ENCODE results near the gene CD34. TPM values are rescaled to one million over a fixed set of nuclear protein-coding genes. Genes with fewer than 3 reads are reported as not detected.

CD34 gene
- total RNA-seq, 1 donor from 2014 or later: not detected

DNA sequence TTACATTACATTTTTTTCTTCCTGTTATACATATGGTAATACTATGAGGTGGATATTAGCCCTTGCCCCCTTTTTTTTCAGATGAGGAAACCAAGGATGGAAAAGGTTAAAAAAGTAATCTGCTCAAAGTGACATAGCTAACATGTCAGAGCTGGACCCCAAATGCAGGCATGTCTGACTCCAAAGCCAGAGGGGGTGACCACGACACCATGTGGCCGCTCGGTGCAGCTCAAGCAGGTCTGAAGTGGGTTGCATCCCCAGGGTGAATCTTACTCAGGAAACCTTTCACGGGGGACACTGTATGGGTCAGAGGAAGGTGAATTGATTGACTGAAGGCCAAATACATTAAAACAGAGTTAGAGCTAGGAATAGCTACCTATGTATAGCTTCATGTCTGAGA, 34.8 kb downstream of the CD34 start:
- DNase-seq (ENCODE audit: extremely low spot score, unreplicated experiment): no peak
- H3K27me3 Mint-ChIP-seq (ENCODE audit: unreplicated experiment): peaks cover 20% of the 10 kb centered on the region
- H3K9me3 Mint-ChIP-seq (ENCODE audit: unreplicated experiment): no peaks in the 10 kb centered on the region
- H3K36me3 Mint-ChIP-seq (ENCODE audit: unreplicated experiment): no peaks in the 10 kb centered on the region
- H3K4me1 Mint-ChIP-seq (ENCODE audit: unreplicated experiment): no peaks in the 10 kb centered on the region
- no peak overlapping the region for H3K4me3 Mint-ChIP-seq (ENCODE audit: unreplicated experiment)
- H3K27ac Mint-ChIP-seq (ENCODE audit: unreplicated experiment): no peak overlapping the region
- TF ChIP-seq CTCF (IDR thresholded peaks at IDR 0.05): peak; percentile 13

GRCh38 chr1:207875532-207875931, 35.4 kb downstream of the CD34 start:
- Mint-ChIP-seq H3K9me3 (ENCODE audit: unreplicated experiment) (no peaks in the 10 kb centered on the region), H3K4me3 (ENCODE audit: unreplicated experiment) (no peak overlapping the region), H3K4me1 (ENCODE audit: unreplicated experiment) (no peaks in the 10 kb centered on the region), H3K27me3 (ENCODE audit: unreplicated experiment) (peaks cover 20% of the 10 kb centered on the region), H3K36me3 (ENCODE audit: unreplicated experiment) (no peaks in the 10 kb centered on the region), H3K27ac (ENCODE audit: unreplicated experiment) (no peak overlapping the region)
- no peak for DNase-seq (ENCODE audit: extremely low spot score, unreplicated experiment)
- no peak for TF ChIP-seq CTCF (IDR thresholded peaks at IDR 0.05)

GRCh38 chr1:207873055-207873890, 37.7 kb downstream of the CD34 start:
- TF ChIP-seq CTCF (IDR thresholded peaks at IDR 0.05): no peak
- no peak overlapping the region for H3K4me3 Mint-ChIP-seq (ENCODE audit: unreplicated experiment)
- DNase-seq (ENCODE audit: extremely low spot score, unreplicated experiment): no peak
- no peaks in the 10 kb centered on the region for H3K9me3 Mint-ChIP-seq (ENCODE audit: unreplicated experiment)
- no peak overlapping the region for H3K27ac Mint-ChIP-seq (ENCODE audit: unreplicated experiment)
- peaks cover 10% of the 10 kb centered on the region for H3K4me1 Mint-ChIP-seq (ENCODE audit: unreplicated experiment)
- no peaks in the 10 kb centered on the region for H3K36me3 Mint-ChIP-seq (ENCODE audit: unreplicated experiment)
- peaks cover 7% of the 10 kb centered on the region for H3K27me3 Mint-ChIP-seq (ENCODE audit: unreplicated experiment)

- no peak overlapping the region for H3K4me3 Mint-ChIP-seq (ENCODE audit: unreplicated experiment)
- H3K27me3 Mint-ChIP-seq (ENCODE audit: unreplicated experiment): peaks cover 7% of the 10 kb centered on the region
- no peaks in the 10 kb centered on the region for H3K36me3 Mint-ChIP-seq (ENCODE audit: unreplicated experiment)
- TF ChIP-seq CTCF (IDR thresholded peaks at IDR 0.05): no peak
- no peaks in the 10 kb centered on the region for H3K9me3 Mint-ChIP-seq (ENCODE audit: unreplicated experiment)
- no peak overlapping the region for H3K27ac Mint-ChIP-seq (ENCODE audit: unreplicated experiment)
- peaks cover 14% of the 10 kb centered on the region for H3K4me1 Mint-ChIP-seq (ENCODE audit: unreplicated experiment)
- no peak for DNase-seq (ENCODE audit: extremely low spot score, unreplicated experiment)
Observed at GRCh38 chr1:207872621-207873020, 38.3 kb downstream of the CD34 start.

DNA sequence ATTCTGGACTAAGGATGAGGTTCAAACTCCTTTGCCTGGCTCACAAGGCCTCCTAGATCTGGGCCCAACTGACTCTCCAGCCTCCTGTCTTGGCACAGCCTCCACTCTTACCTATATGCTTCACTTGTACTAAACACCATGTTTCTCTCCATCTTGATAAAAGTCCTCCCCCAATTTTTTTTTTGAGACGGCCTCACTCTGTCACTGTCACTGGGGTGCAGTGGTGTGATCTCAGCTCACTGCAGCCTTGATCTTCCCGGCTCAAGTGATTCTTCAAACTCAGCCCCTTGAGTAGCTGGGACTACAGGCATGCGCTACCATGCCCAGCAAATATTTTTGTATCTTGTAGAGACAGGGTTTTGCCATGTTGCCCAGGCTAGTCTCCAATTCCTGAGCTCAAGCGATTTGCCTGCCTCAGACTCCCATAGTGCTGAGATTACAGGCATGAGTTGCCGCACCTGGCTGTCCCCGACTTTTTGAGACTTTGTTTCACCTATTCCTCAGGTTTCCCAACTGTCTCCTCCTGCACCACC, 39.7 kb downstream of the CD34 start:
- Mint-ChIP-seq H3K4me3 (ENCODE audit: unreplicated experiment) (no peak overlapping the region), H3K27me3 (ENCODE audit: unreplicated experiment) (peaks cover 5% of the 10 kb centered on the region), H3K27ac (ENCODE audit: unreplicated experiment) (no peak overlapping the region), H3K4me1 (ENCODE audit: unreplicated experiment) (peaks cover 19% of the 10 kb centered on the region), H3K36me3 (ENCODE audit: unreplicated experiment) (peaks cover under 1% of the 10 kb centered on the region), H3K9me3 (ENCODE audit: unreplicated experiment) (no peaks in the 10 kb centered on the region)
- DNase-seq (ENCODE audit: extremely low spot score, unreplicated experiment): no peak
- no peak for TF ChIP-seq CTCF (IDR thresholded peaks at IDR 0.05)

Data from osteocyte (in vitro differentiated cells).